ENCODE results near the gene PATE4. TPM values are rescaled to one million over a fixed set of nuclear protein-coding genes. Genes with fewer than 3 reads are reported as not detected.

PATE4 gene, protein sequence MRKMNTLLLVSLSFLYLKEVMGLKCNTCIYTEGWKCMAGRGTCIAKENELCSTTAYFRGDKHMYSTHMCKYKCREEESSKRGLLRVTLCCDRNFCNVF
- not detected for total RNA-seq
- long read RNA-seq, donor 1 = 0 reads
- long read RNA-seq, donor 2 = 0 reads

DNA sequence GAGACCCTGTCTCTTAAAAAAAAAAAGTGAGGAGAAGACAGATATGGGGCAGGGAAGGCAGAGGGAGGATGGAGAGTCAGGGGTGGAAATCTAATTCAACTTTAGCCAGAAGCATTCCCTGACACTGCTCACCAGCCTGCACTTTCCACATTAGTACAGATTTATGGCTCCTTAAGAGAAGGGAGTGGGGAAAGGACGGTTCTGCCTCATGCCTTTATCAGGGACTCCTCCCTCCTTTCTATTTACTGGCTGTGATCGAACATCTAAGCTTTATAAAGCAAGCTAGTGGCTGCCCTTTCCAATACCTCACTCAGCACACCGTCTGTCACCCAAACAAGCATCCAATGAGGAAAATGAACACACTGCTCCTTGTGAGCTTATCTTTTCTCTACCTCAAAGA lies at the start of gene PATE4:
PATE4 (plus strand) TSS at position 301 of the 400 bp plus-strand sequence; CDS start at position 345, 44 bp downstream.
- Histone ChIP-seq H3K36me3 (ENCODE audit: low read depth) (no peaks in the 10 kb centered on the region), H3K4me3 (no peak within 1 kb of the TSS), H3K9me3 (no peaks in the 10 kb centered on the region), H3K4me1 (ENCODE audit: low read depth) (no peaks in the 10 kb centered on the region)
- ATAC-seq (no peak), DNase-seq (no peak)
- TF ChIP-seq CTCF (IDR thresholded peaks at IDR 0.05) = no peak
- intact Hi-C loops (cut with DNase I, micrococcal nuclease) = no loop called here

GRCh38 chr11:125784678-125785077 lies 48.4 kb upstream of the PATE4 start:
- ATAC-seq = no peak
- no peaks in the 10 kb centered on the region for H3K4me1 ChIP-seq (ENCODE audit: low read depth)
- no peaks in the 10 kb centered on the region for H3K9me3 ChIP-seq
- no peak for DNase-seq
- no peak for TF ChIP-seq CTCF (IDR thresholded peaks at IDR 0.05)
- no peak overlapping the region for H3K4me3 ChIP-seq
- intact Hi-C loops (cut with DNase I, micrococcal nuclease) = no loop called here
- H3K36me3 ChIP-seq (ENCODE audit: low read depth) = no peaks in the 10 kb centered on the region

DNA sequence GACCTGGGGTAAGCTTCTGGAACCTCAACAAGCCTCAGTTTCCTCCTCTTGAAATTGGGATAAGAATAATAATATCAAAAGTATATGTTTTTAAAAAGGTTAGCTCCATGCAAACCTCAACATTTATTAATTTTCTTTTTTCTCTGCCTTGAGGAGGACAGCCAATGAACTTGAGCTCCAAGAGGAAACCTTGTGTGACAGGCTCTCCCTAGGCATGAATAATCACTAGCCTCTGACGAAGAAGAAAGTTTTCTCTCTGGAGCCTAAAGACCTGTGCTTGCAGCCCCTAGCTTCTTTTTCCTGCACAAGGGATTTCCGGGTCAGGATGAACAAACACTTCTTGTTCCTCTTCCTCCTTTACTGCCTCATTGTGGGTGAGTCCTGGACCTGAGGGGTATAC lies 45.3 kb upstream of the PATE4 start, which contains the start of gene PATE3:
PATE3 (plus strand) TSS at position 301 of the 400 bp plus-strand sequence; CDS start at position 326, 25 bp downstream.
- H3K9me3 ChIP-seq = no peaks in the 10 kb centered on the region
- DNase-seq = no peak
- no peak within 1 kb of the TSS for H3K4me3 ChIP-seq
- no peak for TF ChIP-seq CTCF (IDR thresholded peaks at IDR 0.05)
- H3K36me3 ChIP-seq (ENCODE audit: low read depth) = no peaks in the 10 kb centered on the region
- H3K4me1 ChIP-seq (ENCODE audit: low read depth) = no peaks in the 10 kb centered on the region
- intact Hi-C loops (cut with DNase I, micrococcal nuclease) = no loop called here
- ATAC-seq = no peak

GRCh38 chr11:125790825-125791224 lies 42.3 kb upstream of the PATE4 start:
- H3K4me1 ChIP-seq (ENCODE audit: low read depth) = no peaks in the 10 kb centered on the region
- ATAC-seq (no peak), DNase-seq (no peak)
- intact Hi-C loops (cut with DNase I, micrococcal nuclease) = no loop called here
- TF ChIP-seq CTCF (IDR thresholded peaks at IDR 0.05) = no peak
- H3K36me3 ChIP-seq (ENCODE audit: low read depth) = no peaks in the 10 kb centered on the region
- H3K4me3 ChIP-seq = no peak overlapping the region
- no peaks in the 10 kb centered on the region for H3K9me3 ChIP-seq

GRCh38 chr11:125797641-125798040 lies 35.5 kb upstream of the PATE4 start:
- peaks cover 18% of the 10 kb centered on the region for H3K9me3 ChIP-seq
- no peaks in the 10 kb centered on the region for H3K4me1 ChIP-seq (ENCODE audit: low read depth)
- no peak for DNase-seq
- intact Hi-C loops (cut with DNase I, micrococcal nuclease) = no loop called here
- H3K36me3 ChIP-seq (ENCODE audit: low read depth) = no peaks in the 10 kb centered on the region
- no peak overlapping the region for H3K4me3 ChIP-seq
- ATAC-seq = no peak
- no peak for TF ChIP-seq CTCF (IDR thresholded peaks at IDR 0.05)

GRCh38 chr11:125799808-125800207 lies 33.3 kb upstream of the PATE4 start:
- TF ChIP-seq CTCF (IDR thresholded peaks at IDR 0.05) = no peak
- intact Hi-C loops (cut with DNase I, micrococcal nuclease) = no loop called here
- no peak overlapping the region for H3K4me3 ChIP-seq
- H3K9me3 ChIP-seq = peaks cover 29% of the 10 kb centered on the region
- H3K36me3 ChIP-seq (ENCODE audit: low read depth) = no peaks in the 10 kb centered on the region
- no peak for DNase-seq
- ATAC-seq = no peak
- H3K4me1 ChIP-seq (ENCODE audit: low read depth) = no peaks in the 10 kb centered on the region

Measured in mucosa of descending colon (tissue), 3 donors.